IMR-90 (cell line): ENCODE results near the gene B3GNT5. TPM values are rescaled to one million over a fixed set of nuclear protein-coding genes. Genes with fewer than 3 reads are reported as not detected.

ENCODE experiments used
- ATAC-seq: fragments of 200-7000 bp; cut with Tn5 transposase; 2 replicates; pipeline ENCODE4 v1.9.1; 2020; ENCODE audit warnings: low read depth, mild to moderate bottlenecking, moderate library complexity
- BruUV-seq: library from RNA; stranded (reverse); fragments of 400-500 nt; replicated peaks from 2 replicates; lab custom pipeline; 2021; lab: Mats Ljungman, UMichigan
- CTCF ChIA-PET: fragments of 300-600 bp; formaldehyde crosslinking; extraction: SDS; loops from one replicate; lab custom pipeline; 2021; ENCODE audit warnings: antibody characterized with exemption; lab: Yijun Ruan, JAX
- POLR2A ChIA-PET: fragments of 300-600 bp; sonication (Branson Sonifier 250); formaldehyde crosslinking; loops from one replicate; lab custom pipeline; 2022; ENCODE audit warnings: antibody characterized with exemption; ENCODE audit not compliant: unreplicated experiment; lab: Charles Lee
- DNase-seq: peaks from one replicate; pipeline ENCODE4 v3.0.0; 2013
- H2AFZ ChIP-seq: replicated peaks from 2 replicates; pipeline ENCODE3; 2013; ENCODE audit warnings: low read length, mild to moderate bottlenecking; ENCODE audit not compliant: poor library complexity
- H2AK5ac ChIP-seq: 2 replicates; pipeline ENCODE4 v1.6.1; 2013; ENCODE audit warnings: low read depth, low read length, inconsistent platforms
- H2AK9ac ChIP-seq: replicated peaks from 2 replicates; pipeline ENCODE3; 2013; ENCODE audit warnings: mild to moderate bottlenecking, low read depth, low read length, moderate library complexity; ENCODE audit not compliant: poor library complexity
- H2BK120ac ChIP-seq: 2 replicates; pipeline ENCODE4 v1.6.1; 2013; ENCODE audit warnings: low read depth, low read length, inconsistent platforms
- H2BK15ac ChIP-seq: 3 replicates; pipeline ENCODE4 v1.6.1; 2013; ENCODE audit warnings: low read depth, low read length, inconsistent platforms
- H2BK20ac ChIP-seq: 2 replicates; pipeline ENCODE4 v1.6.1; 2013; ENCODE audit warnings: low read depth, mild to moderate bottlenecking, inconsistent platforms, low read length, moderate library complexity
- H2BK5ac ChIP-seq: 2 replicates; pipeline ENCODE4 v1.6.1; 2013; ENCODE audit warnings: mild to moderate bottlenecking, low read depth, low read length, inconsistent platforms; ENCODE audit not compliant: poor library complexity, severe bottlenecking
- H3K14ac ChIP-seq: replicated peaks from 2 replicates; pipeline ENCODE4 v1.6.1; 2013; ENCODE audit warnings: low read depth, low read length, inconsistent platforms
- H3K18ac ChIP-seq: 2 replicates; pipeline ENCODE4 v1.6.1; 2013; ENCODE audit warnings: low read depth, low read length, control low read depth
- H3K23ac ChIP-seq: 2 replicates; pipeline ENCODE4 v1.6.1; 2013; ENCODE audit warnings: low read depth, low read length, inconsistent platforms
- H3K27ac ChIP-seq: 2 replicates; pipeline ENCODE4 v1.5.1; 2013; ENCODE audit warnings: mild to moderate bottlenecking, control low read depth, low read length; ENCODE audit not compliant: insufficient read depth
- H3K27me3 ChIP-seq: 2 replicates; pipeline ENCODE4 v1.6.1; 2013; ENCODE audit warnings: low read length; ENCODE audit not compliant: control insufficient read depth, insufficient read depth
- H3K36me3 ChIP-seq: 2 replicates; pipeline ENCODE4 v1.6.1; 2013; ENCODE audit warnings: low read length, mixed read lengths; ENCODE audit not compliant: control insufficient read depth, insufficient read depth
- H3K4ac ChIP-seq: 2 replicates; pipeline ENCODE4 v1.6.1; 2013; ENCODE audit warnings: low read depth, low read length, inconsistent platforms
- H3K4me1 ChIP-seq: 2 replicates; pipeline ENCODE4 v1.6.1; 2013; ENCODE audit warnings: low read length, mixed read lengths; ENCODE audit not compliant: control insufficient read depth, insufficient read depth
- H3K4me2 ChIP-seq: 2 replicates; pipeline ENCODE4 v1.6.1; 2013; ENCODE audit warnings: low read depth, mild to moderate bottlenecking, control low read depth, low read length, moderate library complexity
- H3K4me3 ChIP-seq: 2 replicates; pipeline ENCODE4 v1.5.1; 2013; ENCODE audit warnings: low read depth, mild to moderate bottlenecking, control low read depth, low read length, moderate library complexity; ENCODE audit not compliant: insufficient read depth
- H3K56ac ChIP-seq: 2 replicates; pipeline ENCODE4 v1.6.1; 2013; ENCODE audit warnings: low read length, inconsistent platforms; ENCODE audit not compliant: insufficient read depth; ENCODE audit errors: extremely low read depth
- H3K79me1 ChIP-seq, 2 experiments: 2 replicates each; pipeline ENCODE4 v1.6.1; 2013; ENCODE audit warnings: low read length in 2 of 2, inconsistent platforms in 1 of 2, low read depth in 1 of 2
- H3K9ac ChIP-seq: 2 replicates; pipeline ENCODE4 v1.6.1; 2013; ENCODE audit warnings: low read depth, low read length, control low read depth
- H3K9me1 ChIP-seq: 2 replicates; pipeline ENCODE4 v1.6.1; 2013; ENCODE audit warnings: low read length, inconsistent platforms; ENCODE audit not compliant: insufficient read depth
- H3K9me3 ChIP-seq: 2 replicates; pipeline ENCODE4 v1.6.1; 2013; ENCODE audit warnings: low read length; ENCODE audit not compliant: control insufficient read depth, insufficient read depth
- H4K20me1 ChIP-seq: 2 replicates; pipeline ENCODE4 v1.6.1; 2013; ENCODE audit warnings: low read length, inconsistent platforms; ENCODE audit not compliant: insufficient read depth
- H4K5ac ChIP-seq: 2 replicates; pipeline ENCODE4 v1.6.1; 2013; ENCODE audit warnings: mild to moderate bottlenecking, low read depth, low read length, control low read depth
- H4K8ac ChIP-seq, 2 experiments: 2 replicates each; pipeline ENCODE4 v1.6.1; 2013; ENCODE audit warnings: low read depth in 2 of 2, low read length in 2 of 2, control low read depth in 1 of 2, inconsistent platforms in 1 of 2
- H4K91ac ChIP-seq: 2 replicates; pipeline ENCODE4 v1.6.1; 2013; ENCODE audit warnings: low read depth, low read length, inconsistent platforms; ENCODE audit not compliant: insufficient read depth
- BHLHE40 ChIP-seq: fragments of 150-350 bp; IDR thresholded peaks from 2 replicates; pipeline ENCODE4 v1.6.1; 2016; ENCODE audit warnings: mild to moderate bottlenecking, low read depth, low read length
- CEBPB ChIP-seq: IDR thresholded peaks from 2 replicates; pipeline ENCODE4 v1.6.1; 2012; ENCODE audit warnings: low read depth, low read length, improper control_type of control experiment
- CHD1 ChIP-seq: IDR thresholded peaks from 2 replicates; pipeline ENCODE4 v1.6.1; 2012; ENCODE audit warnings: low read depth, low read length, improper control_type of control experiment
- CTCF ChIP-seq: conservative IDR thresholded peaks from 2 replicates; pipeline ENCODE4 v1.5.1; 2012; ENCODE audit warnings: mild to moderate bottlenecking, low read depth, low read length, improper control_type of control experiment
- ELK1 ChIP-seq: fragments of 150-350 bp; IDR thresholded peaks from 2 replicates; pipeline ENCODE4 v1.6.1; 2016; ENCODE audit warnings: low read depth, mild to moderate bottlenecking, low read length, moderate library complexity, borderline replicate concordance
- FOS ChIP-seq: fragments of 150-350 bp; IDR thresholded peaks from 2 replicates; pipeline ENCODE4 v1.6.1; 2016; ENCODE audit warnings: low read depth, low read length
- MAFK ChIP-seq: IDR thresholded peaks from 2 replicates; pipeline ENCODE4 v1.6.1; 2012; ENCODE audit warnings: low read depth, low read length, improper control_type of control experiment
- MAZ ChIP-seq: IDR thresholded peaks from 2 replicates; pipeline ENCODE4 v1.6.1; 2012; ENCODE audit warnings: low read depth, mild to moderate bottlenecking, low read length, improper control_type of control experiment, moderate library complexity, borderline replicate concordance
- MXI1 ChIP-seq: IDR thresholded peaks from 2 replicates; pipeline ENCODE4 v1.6.1; 2012; ENCODE audit warnings: low read depth, mild to moderate bottlenecking, low read length, moderate library complexity, borderline replicate concordance
- NFE2L2 ChIP-seq: fragments of 150-350 bp; IDR thresholded peaks from 2 replicates; pipeline ENCODE4 v1.6.1; 2016; ENCODE audit warnings: low read depth, mild to moderate bottlenecking, low read length
- POLR2A ChIP-seq: IDR thresholded peaks from 2 replicates; pipeline ENCODE4 v1.6.1; 2012; ENCODE audit warnings: mild to moderate bottlenecking, low read depth, low read length
- RAD21 ChIP-seq: IDR thresholded peaks from 2 replicates; pipeline ENCODE4 v1.6.1; 2012; ENCODE audit warnings: low read length, improper control_type of control experiment
- RCOR1 ChIP-seq: IDR thresholded peaks from 2 replicates; pipeline ENCODE4 v1.6.1; 2012; ENCODE audit warnings: mild to moderate bottlenecking, low read length, improper control_type of control experiment; ENCODE audit not compliant: insufficient replicate concordance
- RFX5 ChIP-seq: IDR thresholded peaks from 2 replicates; pipeline ENCODE4 v1.8.0; 2012; ENCODE audit warnings: low read depth, mild to moderate bottlenecking, low read length, moderate library complexity
- SMC3 ChIP-seq: fragments of 150-350 bp; IDR thresholded peaks from 2 replicates; pipeline ENCODE4 v1.6.1; 2016; ENCODE audit warnings: low read depth, mild to moderate bottlenecking, antibody characterized with exemption, low read length, moderate library complexity
- WGBS, 2 experiments: methylation state at CpG; one replicate each; pipeline versions ENCODE4 v1.1.5 to v1.1.7; 2013; ENCODE audit warnings: missing lambda C conversion rate in 2 of 2; ENCODE audit not compliant: insufficient read length in 1 of 2; ENCODE audit errors: extremely low coverage in 2 of 2; 5-methylcytosine and 5-hydroxymethylcytosine counted together
- dilution Hi-C: fragments of 300-500 bp; cut with HindIII; formaldehyde crosslinking; loops from one replicate; pipeline ENCODE4 v1.14.3; 2018; ENCODE audit warnings: low sequenced_read_pairs; ENCODE audit not compliant: unreplicated experiment
- in situ Hi-C: fragments of 300-500 bp; cut with MboI; formaldehyde crosslinking; loops from 3 replicates; pipeline ENCODE4 v1.14.3; 2019; ENCODE audit warnings: low sequenced_read_pairs, inconsistent platforms, mixed read lengths
- intact Hi-C: fragments of 100-400 bp; cut with micrococcal nuclease; formaldehyde crosslinking; loops from 2 replicates; pipeline ENCODE4 v1.10.0; 2022
- polyA plus RNA-seq, 3 experiments: library from polyadenylated mRNA; depleted of rRNA; stranded (reverse); fragments of >200 nt; gene quantifications; 2 replicates each; pipeline ENCODE4 v1.2.3, GENCODE V29; 2012; ENCODE audit warnings: low replicate concordance in 1 of 3
- total RNA-seq: library from RNA; depleted of rRNA; stranded (reverse); fragments of >200 nt; gene quantifications from 2 replicates; pipeline ENCODE4 v1.2.3, GENCODE V29; 2012

B3GNT5 gene
- total and polyA plus RNA-seq, 2 of the 4 experiments (the other 2 are of a cell fraction), result 1.6 to 3.4 TPM

GRCh38 chr3:183288117-183288516 lies 35.1 kb downstream of the B3GNT5 start:
- no peak overlapping the region for H3K4ac ChIP-seq
- H3K79me1 ChIP-seq, result no peaks in the 10 kb centered on the region
- dilution Hi-C loops, result no loop called here
- no peak overlapping the region for H3K4me2 ChIP-seq
- H3K14ac ChIP-seq, result no peak overlapping the region
- in situ Hi-C loops, result no loop called here
- H4K8ac ChIP-seq, result no peak overlapping the region
- no peaks in the 10 kb centered on the region for H3K27me3 ChIP-seq
- no peak overlapping the region for H2BK20ac ChIP-seq
- ATAC-seq (no peak), DNase-seq (no peak)
- H3K36me3 ChIP-seq, result no peaks in the 10 kb centered on the region
- no peak overlapping the region for H2BK120ac ChIP-seq
- ChIA-PET CTCF (no interaction called here), POLR2A (no interaction called here)
- H3K18ac ChIP-seq, result no peak overlapping the region
- H3K23ac ChIP-seq, result no peak overlapping the region
- H3K9me1 ChIP-seq, result peaks cover 3% of the 10 kb centered on the region; the same call in 1 of the 2 replicates
- no CpG with 5 or more reads among the region's 2 CpGs for WGBS, 2 experiments
- H3K56ac ChIP-seq, result no peak overlapping the region
- H4K91ac ChIP-seq, result no peak overlapping the region
- no peak overlapping the region for H3K27ac ChIP-seq
- H2AK5ac ChIP-seq, result no peak overlapping the region
- H4K5ac ChIP-seq, result no peak overlapping the region
- H2BK15ac ChIP-seq, result no peak overlapping the region
- peaks cover 7% of the 10 kb centered on the region for H3K4me1 ChIP-seq
- H3K4me3 ChIP-seq, result no peak overlapping the region
- no TSS peak for BruUV-seq
- H2BK5ac ChIP-seq, result no peak overlapping the region
- H2AFZ ChIP-seq, result no peak overlapping the region
- TF ChIP-seq CEBPB, result no peak
- TF ChIP-seq MXI1, result no peak
- TF ChIP-seq RFX5, result no peak
- no peak for TF ChIP-seq MAZ
- no peak for TF ChIP-seq RCOR1
- no peak for TF ChIP-seq MAFK
- TF ChIP-seq SMC3, result no peak
- TF ChIP-seq CTCF, result no peak
- no peak for TF ChIP-seq BHLHE40
- no peak for TF ChIP-seq CHD1
- TF ChIP-seq POLR2A, result no peak
- no peak for TF ChIP-seq RAD21
- no peak for TF ChIP-seq ELK1
- no peak for TF ChIP-seq FOS
- no peak for TF ChIP-seq NFE2L2
- no peak overlapping the region for H2AK9ac ChIP-seq
- no peak overlapping the region for H3K9ac ChIP-seq
- intact Hi-C loops, result no loop called here
- H3K9me3 ChIP-seq, result no peaks in the 10 kb centered on the region
- no peaks in the 10 kb centered on the region for H4K20me1 ChIP-seq
